ENCODE measurements around the gene NCKAP1.
"Not testable (repeated sequence)": the region's sequence is repeated elsewhere in the genome, so short reads cannot be mapped to it uniquely, and the experiment has no call there.

NCKAP1 gene

GRCh38 chr2:183009249-183009899 lies 28.9 kb downstream of the NCKAP1 start:
- DNase-seq (ENCODE audit: low read depth in 4 of 4, low spot score in 1 of 4) = no peak

DNA sequence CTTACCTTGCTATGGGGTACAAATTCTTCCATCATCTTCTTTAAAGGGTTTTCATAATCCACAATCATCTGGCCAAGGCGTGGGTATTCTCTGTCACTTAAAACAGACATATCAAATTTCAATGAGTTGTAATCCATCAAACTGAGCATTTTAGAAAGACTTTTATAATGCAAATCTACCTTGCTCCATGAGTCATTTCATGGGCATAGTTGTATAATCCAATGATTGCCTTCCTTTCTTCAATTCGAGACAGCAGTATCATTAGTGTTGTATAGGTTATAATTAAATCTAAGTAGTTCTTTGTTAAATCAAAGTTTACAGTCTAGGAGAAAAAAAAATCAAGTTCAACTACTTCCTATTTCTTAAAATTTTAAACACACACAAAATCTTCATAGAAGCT lies 36.3 kb downstream of the NCKAP1 start:
- no peak for DNase-seq (ENCODE audit: low read depth in 4 of 4, low spot score in 1 of 4)

- DNase-seq (ENCODE audit: low read depth in 4 of 4, low spot score in 1 of 4) = no peak
These were observed 37.4 kb downstream of the NCKAP1 start for GRCh38 chr2:183000846-183001245.

- no peak for DNase-seq (ENCODE audit: low read depth in 4 of 4, low spot score in 1 of 4)
These were observed 38.8 kb downstream of the NCKAP1 start for GRCh38 chr2:182999348-183000028.

DNA sequence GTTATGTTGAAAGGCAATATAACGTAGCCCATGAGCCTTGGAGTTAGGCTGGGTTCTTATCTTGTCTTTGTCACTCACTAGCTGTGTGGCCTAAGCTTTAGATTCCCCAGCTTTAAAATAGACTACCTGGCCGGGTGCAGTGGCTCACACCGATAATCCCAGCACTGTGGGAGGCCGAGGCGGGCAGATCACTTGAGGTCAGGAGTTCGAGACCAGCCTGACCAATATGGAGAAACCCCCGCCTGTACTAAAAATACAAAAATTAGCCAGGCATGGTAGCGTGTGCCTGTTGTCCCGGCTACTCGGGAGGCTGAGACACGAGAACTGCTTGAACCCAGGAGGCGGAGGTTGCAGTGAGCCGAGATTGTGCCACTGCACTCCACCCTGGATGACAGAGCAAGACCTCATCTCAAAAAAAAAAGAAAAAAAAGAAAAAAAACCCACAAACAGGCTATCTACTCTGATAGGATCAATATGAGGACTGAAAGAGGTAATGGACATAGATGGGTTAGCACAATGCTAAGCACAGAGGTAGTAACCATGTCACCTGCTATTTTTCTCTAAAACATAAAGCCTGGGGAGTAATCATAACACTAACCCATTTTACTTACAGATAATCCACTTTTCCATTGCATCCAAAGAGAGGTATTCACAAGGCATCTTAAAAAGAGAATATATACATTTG lies 43.9 kb downstream of the NCKAP1 start:
- DNase-seq (ENCODE audit: low read depth in 4 of 4, low spot score in 1 of 4) = no peak

DNA sequence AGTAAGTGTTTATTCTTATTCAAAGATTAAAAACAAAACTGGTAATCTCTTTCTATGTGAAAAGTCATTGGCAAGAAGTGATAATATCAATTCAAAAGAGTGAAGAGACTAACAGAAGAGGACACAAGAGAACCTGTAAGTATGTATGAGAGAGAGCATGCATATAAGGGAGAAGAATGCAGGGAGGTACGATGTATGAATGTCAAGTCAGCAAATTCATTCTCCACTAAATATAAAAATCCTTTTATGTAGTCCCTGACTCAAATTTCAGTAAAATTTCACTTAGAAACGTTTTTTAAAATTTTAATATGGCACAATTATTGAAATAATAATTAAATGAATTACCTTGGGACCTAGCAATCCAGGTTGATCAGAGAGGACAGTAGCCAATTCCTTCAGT lies 55.3 kb downstream of the NCKAP1 start:
- no peak for DNase-seq (ENCODE audit: low read depth in 4 of 4, low spot score in 1 of 4)

DNA sequence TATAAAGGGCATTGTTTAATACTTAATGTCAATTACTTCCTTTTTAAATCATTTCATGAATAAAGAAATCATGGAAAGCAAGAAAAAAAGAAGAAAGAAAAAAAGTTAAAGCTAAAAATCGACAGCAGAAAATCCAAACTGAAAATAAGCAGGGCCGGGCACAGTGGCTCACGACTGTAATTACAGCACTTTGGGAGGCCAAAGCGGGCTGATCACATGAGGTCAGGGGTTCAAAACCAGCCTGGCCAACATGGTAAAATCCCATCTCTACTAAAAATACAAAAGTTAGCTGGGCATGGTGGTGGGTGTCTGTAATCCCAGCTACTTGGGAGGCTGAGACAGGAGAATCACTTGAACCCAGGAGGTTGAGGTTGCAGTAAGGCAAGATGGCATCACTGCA lies 56.8 kb downstream of the NCKAP1 start:
- not testable (repeated sequence) for DNase-seq (ENCODE audit: low read depth in 4 of 4, low spot score in 1 of 4)

DNA sequence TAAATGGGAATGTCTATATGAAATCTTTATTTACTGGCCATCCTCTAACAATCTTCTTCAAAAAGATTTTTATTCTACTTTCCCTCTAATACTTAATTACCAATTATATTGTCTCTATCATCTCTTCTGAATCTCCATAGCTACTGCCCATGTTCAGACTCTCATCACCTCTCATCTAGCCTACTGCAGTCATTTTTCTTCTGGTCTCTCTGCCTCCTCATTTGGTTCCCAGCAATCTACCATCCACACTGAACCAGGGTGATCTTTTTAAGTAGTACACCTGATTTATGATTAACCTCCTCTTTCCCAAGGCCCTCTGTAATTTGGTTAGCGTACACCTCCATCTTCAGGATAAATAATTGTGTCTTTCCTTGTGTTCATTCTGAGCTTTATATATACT lies 57.6 kb downstream of the NCKAP1 start:
- no peak for DNase-seq (ENCODE audit: low read depth in 4 of 4, low spot score in 1 of 4)

GRCh38 chr2:182980115-182980514 lies 58.1 kb downstream of the NCKAP1 start:
- no peak for DNase-seq (ENCODE audit: low read depth in 4 of 4, low spot score in 1 of 4)

GRCh38 chr2:182977463-182977862 lies 60.8 kb downstream of the NCKAP1 start:
- no peak for DNase-seq (ENCODE audit: low read depth in 4 of 4, low spot score in 1 of 4)

DNA sequence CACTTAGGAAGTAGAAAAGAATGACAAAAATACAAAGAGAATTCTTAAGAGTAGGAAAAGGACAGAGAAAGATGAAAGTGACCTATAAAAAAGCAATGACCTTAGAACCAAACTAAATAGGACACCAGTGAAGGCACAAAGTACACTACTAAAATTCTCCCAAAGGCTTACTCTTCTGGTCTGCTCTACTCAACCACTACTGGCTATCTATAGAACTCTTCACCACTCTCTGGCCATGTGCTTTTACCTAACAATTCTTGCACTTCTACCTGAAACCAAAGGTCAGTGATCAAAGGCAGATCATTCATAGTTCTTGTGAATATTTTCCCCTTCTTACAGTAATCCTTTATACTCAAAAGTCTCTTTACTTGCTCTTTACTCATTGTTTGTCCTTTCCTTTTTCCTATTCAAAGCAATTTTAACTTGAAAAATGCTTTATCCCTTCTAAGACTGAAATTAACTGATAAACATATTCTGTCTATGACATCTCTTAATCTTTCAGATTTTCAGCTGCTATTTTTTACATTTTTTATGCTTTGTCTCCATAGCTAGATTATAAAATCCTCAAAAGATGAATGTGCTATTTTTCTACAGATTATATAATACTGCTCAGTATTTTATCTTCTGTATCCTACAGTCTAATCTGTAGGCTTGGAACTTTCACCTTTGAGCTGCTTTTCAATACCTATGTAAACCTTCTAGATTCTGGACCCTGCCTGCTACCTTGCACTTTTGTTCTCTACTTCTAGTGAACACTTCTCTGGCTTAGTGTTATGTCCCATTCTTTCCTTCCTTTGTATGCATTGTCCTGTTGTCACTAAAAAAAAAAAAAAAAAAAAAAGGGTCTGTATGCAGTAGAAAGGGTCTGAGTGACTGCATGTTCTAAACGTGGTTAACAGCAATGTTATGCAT lies 64.6 kb downstream of the NCKAP1 start:
- no peak for DNase-seq (ENCODE audit: low read depth in 4 of 4, low spot score in 1 of 4)

GRCh38 chr2:182972548-182972942 lies 65.7 kb downstream of the NCKAP1 start:
- DNase-seq (ENCODE audit: low read depth in 4 of 4, low spot score in 1 of 4) = no peak

- no peak for DNase-seq (ENCODE audit: low read depth in 4 of 4, low spot score in 1 of 4)
These were observed 66.3 kb downstream of the NCKAP1 start for GRCh38 chr2:182971820-182972547.

DNA sequence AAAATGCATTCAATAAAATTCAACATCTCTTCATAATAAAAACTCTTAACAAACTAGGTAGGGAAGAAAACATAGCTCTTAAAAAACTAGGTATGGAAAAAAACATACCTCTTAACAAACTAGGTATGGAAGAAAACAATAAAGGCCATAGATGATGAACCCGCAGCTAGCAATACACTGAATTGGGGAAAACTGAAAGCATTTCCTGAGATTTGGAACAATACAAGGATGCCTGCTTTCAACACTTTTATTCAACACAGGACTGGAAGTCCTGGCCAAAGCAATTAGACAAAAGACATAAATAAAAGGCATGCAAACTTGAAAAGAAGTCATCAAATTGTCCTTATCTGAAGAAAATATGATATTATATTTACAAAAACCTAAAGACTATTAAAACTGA lies 67.8 kb downstream of the NCKAP1 start:
- DNase-seq (ENCODE audit: low read depth in 4 of 4, low spot score in 1 of 4) = no peak

DNA sequence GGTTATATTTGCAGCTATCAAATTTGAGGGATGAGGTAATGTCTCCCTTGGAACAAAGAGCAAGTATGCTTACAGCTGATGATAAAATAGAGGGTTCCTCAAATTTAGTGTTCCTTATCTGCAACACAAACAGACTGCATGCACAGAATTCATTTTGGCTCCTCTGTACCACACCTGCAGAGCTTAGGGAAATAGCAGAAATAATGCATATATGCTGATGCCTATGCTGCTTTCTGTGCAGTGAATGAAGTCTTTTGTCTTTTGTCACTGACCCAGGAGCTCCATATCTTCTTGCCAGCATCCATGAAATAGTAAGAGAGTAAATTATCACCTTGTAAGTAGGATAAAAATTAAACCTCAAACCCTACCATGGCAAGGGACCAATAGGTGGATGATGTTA lies 69.8 kb downstream of the NCKAP1 start:
- DNase-seq (ENCODE audit: low read depth in 4 of 4, low spot score in 1 of 4) = no peak

DNA sequence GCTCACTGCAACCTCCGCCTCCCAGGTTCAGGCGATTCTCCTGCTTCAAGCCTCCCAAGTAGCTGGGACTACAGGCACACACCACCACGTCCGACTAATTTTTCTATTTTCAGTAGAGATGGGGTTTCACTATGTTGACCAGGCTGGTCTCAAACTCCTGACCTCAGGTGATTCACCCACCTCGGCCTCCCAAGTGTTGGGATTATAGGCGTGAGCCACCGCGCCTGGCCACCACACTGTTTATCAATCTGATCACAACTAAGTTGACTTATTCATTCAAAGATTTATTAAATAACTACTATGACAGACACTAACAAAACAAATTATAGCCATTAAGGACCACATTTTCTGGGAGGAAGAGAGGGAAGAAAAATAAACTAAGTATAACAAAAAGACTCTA lies 71.9 kb downstream of the NCKAP1 start:
- DNase-seq (ENCODE audit: low read depth in 4 of 4, low spot score in 1 of 4) = not testable (repeated sequence)

GRCh38 chr2:182962641-182963040 lies 75.6 kb downstream of the NCKAP1 start:
- DNase-seq (ENCODE audit: low read depth in 4 of 4, low spot score in 1 of 4) = no peak

- not testable (repeated sequence) for DNase-seq (ENCODE audit: low read depth in 4 of 4, low spot score in 1 of 4)
These were observed 77.4 kb downstream of the NCKAP1 start for GRCh38 chr2:182960869-182961268.

- no peak for DNase-seq (ENCODE audit: low read depth in 4 of 4, low spot score in 1 of 4)
These were observed 83.5 kb downstream of the NCKAP1 start for GRCh38 chr2:182954789-182955188.

DNA sequence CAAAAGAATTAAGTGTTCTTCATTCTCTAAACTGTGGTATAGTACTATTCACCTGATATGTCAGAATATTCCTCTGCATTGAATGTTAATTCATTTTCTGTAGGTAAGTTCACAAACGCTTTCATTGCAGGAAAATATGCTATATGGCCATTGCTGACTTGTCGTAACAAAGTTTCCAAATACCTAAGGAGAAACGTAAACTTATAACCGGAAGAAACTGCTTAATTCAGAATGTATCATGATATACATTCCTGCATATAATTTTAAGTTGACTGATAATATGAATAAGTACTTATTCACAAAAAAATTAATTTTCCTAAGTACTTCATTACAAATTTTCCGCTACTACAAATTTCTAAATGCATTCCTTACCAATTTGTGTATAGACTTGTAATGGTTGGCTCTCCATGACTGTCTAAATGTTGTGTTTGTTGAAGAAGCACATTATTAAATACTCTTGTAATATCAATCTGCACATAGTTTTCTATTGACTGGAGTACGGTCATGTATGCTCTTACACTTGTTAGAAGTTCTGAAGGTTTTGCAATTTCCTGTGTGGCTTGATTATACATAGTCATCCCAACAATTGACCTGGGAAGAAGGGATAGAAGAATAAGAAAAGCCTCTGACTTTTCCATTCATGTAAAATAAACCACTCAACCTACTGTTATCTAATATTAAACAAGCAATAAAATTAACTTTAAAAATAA lies 85.4 kb downstream of the NCKAP1 start:
- DNase-seq (ENCODE audit: low read depth in 4 of 4, low spot score in 1 of 4) = no peak
